Right atrium auricular region (tissue), 2 donors: Measurements from ENCODE around the gene TTLL9. TPM values are rescaled to one million over a fixed set of nuclear protein-coding genes. Genes with fewer than 3 reads are reported as not detected.

Experiments used
- DNase-seq: peaks from one replicate; pipeline ENCODE4 v3.0.0-alpha.2; 2019; ENCODE audit warnings: low spot score
- H3K27ac ChIP-seq, 2 donors: fragments of 200-600 bp; sonication (generic); 1 replicate in 1 of 2; 2 replicates in 1 of 2; pipeline ENCODE4 v1.5.1; 2016 to 2019
- H3K27me3 ChIP-seq, 2 donors: fragments of 200-600 bp; sonication (generic); one replicate each; pipeline versions ENCODE4 v1.5.1 to v1.6.0; 2017 to 2019
- H3K36me3 ChIP-seq: fragments of 200-600 bp; sonication (generic); one replicate; pipeline ENCODE4 v1.5.1; 2016
- H3K4me1 ChIP-seq, 2 donors: fragments of 200-600 bp; sonication (generic); one replicate each; pipeline versions ENCODE4 v1.5.1 to v1.6.0; 2017 to 2019
- H3K4me3 ChIP-seq, 2 donors: fragments of 200-600 bp; sonication (generic); 1 replicate in 1 of 2; 2 replicates in 1 of 2; pipeline ENCODE4 v1.5.1; 2017 to 2019; ENCODE audit warnings: mild to moderate bottlenecking in 1 of 2, moderate library complexity in 1 of 2
- H3K9me3 ChIP-seq, 2 donors: fragments of 200-600 bp; sonication (generic); one replicate each; pipeline ENCODE4 v1.5.1; 2019
- CTCF ChIP-seq, 2 donors: fragments of 200-600 bp; sonication (generic); IDR thresholded peaks; one replicate each; pipeline ENCODE4 v1.5.1; 2019; ENCODE audit warnings: antibody characterized with exemption in 2 of 2
- total RNA-seq, 2 donors: library from RNA; depleted of rRNA; stranded (reverse); fragments of >200 nt; gene quantifications; one replicate each; pipeline ENCODE4 v1.1.0, GENCODE V29; 2016

Gene TTLL9
- total RNA-seq, 2 donors from 2014 or later: not detected

- TF ChIP-seq CTCF (IDR thresholded peaks at IDR 0.05): no peak
- Histone ChIP-seq H3K27ac (no peak overlapping the region), H3K4me3 (peak overlapping the region; percentile 64 to 68), H3K9me3 (no peaks in the 10 kb centered on the region), H3K27me3 (no peaks in the 10 kb centered on the region), H3K4me1 (peaks cover 0 to 13% of the 10 kb centered on the region in 2 donors), H3K36me3 (no peaks in the 10 kb centered on the region)
- DNase-seq: no peak
Measured at GRCh38 chr20:31868853-31869672, 1.4 kb upstream of the TTLL9 start.

- H3K4me1 ChIP-seq: peaks cover 0 to 13% of the 10 kb centered on the region in 2 donors
- peak overlapping the region; percentile 64 to 68 for H3K4me3 ChIP-seq
- no peak for DNase-seq
- no peaks in the 10 kb centered on the region for H3K9me3 ChIP-seq
- H3K36me3 ChIP-seq: no peaks in the 10 kb centered on the region
- H3K27me3 ChIP-seq: no peaks in the 10 kb centered on the region
- no peak for TF ChIP-seq CTCF (IDR thresholded peaks at IDR 0.05)
- peak overlapping the region; percentile 44 to 70 for H3K27ac ChIP-seq
Measured at GRCh38 chr20:31869673-31869941, 827 bp upstream of the TTLL9 start.

- peaks cover 0 to 13% of the 10 kb centered on the region in 2 donors for H3K4me1 ChIP-seq
- H3K9me3 ChIP-seq: no peaks in the 10 kb centered on the region
- peak overlapping the region; percentile 44 to 70 for H3K27ac ChIP-seq
- H3K4me3 ChIP-seq: peak overlapping the region; percentile 64 to 68
- DNase-seq: no peak
- no peak for TF ChIP-seq CTCF (IDR thresholded peaks at IDR 0.05)
- H3K36me3 ChIP-seq: no peaks in the 10 kb centered on the region
- H3K27me3 ChIP-seq: no peaks in the 10 kb centered on the region
Measured at GRCh38 chr20:31870726-31871617, 538 bp downstream of the TTLL9 start.

GRCh38 chr20:31871618-31871954 lies 1.2 kb downstream of the TTLL9 start:
- Histone ChIP-seq H3K27ac (no peak overlapping the region), H3K27me3 (no peaks in the 10 kb centered on the region), H3K9me3 (no peaks in the 10 kb centered on the region), H3K4me3 (no peak overlapping the region), H3K4me1 (peaks cover 0 to 13% of the 10 kb centered on the region in 2 donors), H3K36me3 (no peaks in the 10 kb centered on the region)
- TF ChIP-seq CTCF (IDR thresholded peaks at IDR 0.05): no peak
- DNase-seq: no peak

- no peak for TF ChIP-seq CTCF (IDR thresholded peaks at IDR 0.05)
- no peaks in the 10 kb centered on the region for H3K9me3 ChIP-seq
- no peaks in the 10 kb centered on the region for H3K36me3 ChIP-seq
- DNase-seq: no peak
- H3K27ac ChIP-seq: no peak overlapping the region
- H3K27me3 ChIP-seq: no peaks in the 10 kb centered on the region
- no peak overlapping the region for H3K4me3 ChIP-seq
- peaks cover 0 to 13% of the 10 kb centered on the region in 2 donors for H3K4me1 ChIP-seq
Measured at GRCh38 chr20:31872406-31872805, 2.0 kb downstream of the TTLL9 start.
